Measurements from ENCODE around the gene TAGLN.

Gene TAGLN

GRCh38 chr11:117195258-117195657 is 3.9 kb upstream of the TAGLN start:
- H3K4me3 ChIP-seq (replicated peaks in 1 of 2; ENCODE audit: low read depth in 2 of 2, low read length in 2 of 2), result no peak overlapping the region
- DNase-seq (ENCODE audit: low read depth in 2 of 2), result no peak
- TF ChIP-seq, protein P1, sequence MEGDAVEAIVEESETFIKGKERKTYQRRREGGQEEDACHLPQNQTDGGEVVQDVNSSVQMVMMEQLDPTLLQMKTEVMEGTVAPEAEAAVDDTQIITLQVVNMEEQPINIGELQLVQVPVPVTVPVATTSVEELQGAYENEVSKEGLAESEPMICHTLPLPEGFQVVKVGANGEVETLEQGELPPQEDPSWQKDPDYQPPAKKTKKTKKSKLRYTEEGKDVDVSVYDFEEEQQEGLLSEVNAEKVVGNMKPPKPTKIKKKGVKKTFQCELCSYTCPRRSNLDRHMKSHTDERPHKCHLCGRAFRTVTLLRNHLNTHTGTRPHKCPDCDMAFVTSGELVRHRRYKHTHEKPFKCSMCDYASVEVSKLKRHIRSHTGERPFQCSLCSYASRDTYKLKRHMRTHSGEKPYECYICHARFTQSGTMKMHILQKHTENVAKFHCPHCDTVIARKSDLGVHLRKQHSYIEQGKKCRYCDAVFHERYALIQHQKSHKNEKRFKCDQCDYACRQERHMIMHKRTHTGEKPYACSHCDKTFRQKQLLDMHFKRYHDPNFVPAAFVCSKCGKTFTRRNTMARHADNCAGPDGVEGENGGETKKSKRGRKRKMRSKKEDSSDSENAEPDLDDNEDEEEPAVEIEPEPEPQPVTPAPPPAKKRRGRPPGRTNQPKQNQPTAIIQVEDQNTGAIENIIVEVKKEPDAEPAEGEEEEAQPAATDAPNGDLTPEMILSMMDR (IDR thresholded peaks at IDR 0.05; ENCODE audit: low read depth, low read length), result no peak

DNA sequence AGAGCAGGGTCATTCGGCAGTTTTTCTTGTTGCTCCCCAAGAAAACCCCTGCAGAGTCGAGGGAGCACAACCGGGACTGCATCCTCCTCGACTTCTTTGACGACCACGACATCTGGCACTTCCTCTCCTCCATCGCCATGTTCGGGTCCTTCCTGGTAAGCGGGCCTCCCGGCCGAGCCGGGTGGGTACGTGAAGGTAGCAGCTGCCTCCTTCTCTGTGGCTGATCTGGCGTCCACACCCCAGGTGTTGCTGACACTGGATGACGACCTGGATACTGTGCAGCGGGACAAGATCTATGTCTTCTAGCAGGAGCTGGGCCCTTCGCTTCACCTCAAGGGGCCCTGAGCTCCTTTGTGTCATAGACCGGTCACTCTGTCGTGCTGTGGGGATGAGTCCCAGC is 3.4 kb upstream of the TAGLN start:
- no peak for DNase-seq (ENCODE audit: low read depth in 2 of 2)
- TF ChIP-seq, protein P1 (IDR thresholded peaks at IDR 0.05; ENCODE audit: low read depth, low read length), result no peak
- no peak overlapping the region for H3K4me3 ChIP-seq (replicated peaks in 1 of 2; ENCODE audit: low read depth in 2 of 2, low read length in 2 of 2)

DNA sequence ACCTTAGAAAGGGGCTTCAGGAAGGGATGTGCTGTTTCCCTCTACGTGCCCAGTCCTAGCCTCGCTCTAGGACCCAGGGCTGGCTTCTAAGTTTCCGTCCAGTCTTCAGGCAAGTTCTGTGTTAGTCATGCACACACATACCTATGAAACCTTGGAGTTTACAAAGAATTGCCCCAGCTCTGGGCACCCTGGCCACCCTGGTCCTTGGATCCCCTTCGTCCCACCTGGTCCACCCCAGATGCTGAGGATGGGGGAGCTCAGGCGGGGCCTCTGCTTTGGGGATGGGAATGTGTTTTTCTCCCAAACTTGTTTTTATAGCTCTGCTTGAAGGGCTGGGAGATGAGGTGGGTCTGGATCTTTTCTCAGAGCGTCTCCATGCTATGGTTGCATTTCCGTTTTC is 2.2 kb upstream of the TAGLN start:
- no peak overlapping the region for H3K4me3 ChIP-seq (replicated peaks in 1 of 2; ENCODE audit: low read depth in 2 of 2, low read length in 2 of 2)
- TF ChIP-seq, protein P1 (IDR thresholded peaks at IDR 0.05; ENCODE audit: low read depth, low read length), result no peak
- DNase-seq (ENCODE audit: low read depth in 2 of 2), result no peak

GRCh38 chr11:117197516-117198456 is 1.4 kb upstream of the TAGLN start:
- TF ChIP-seq, protein P1 (IDR thresholded peaks at IDR 0.05; ENCODE audit: low read depth, low read length), result peak; percentile 75
- H3K4me3 ChIP-seq (replicated peaks in 1 of 2; ENCODE audit: low read depth in 2 of 2, low read length in 2 of 2), result peak overlapping the region in 1 of 2 donors; percentile 75
- peak; percentile 57 to 78 for DNase-seq (ENCODE audit: low read depth in 2 of 2)

GRCh38 chr11:117198613-117199012 is 557 bp upstream of the TAGLN start:
- peak overlapping the region; percentile 64 to 75 for H3K4me3 ChIP-seq (replicated peaks in 1 of 2; ENCODE audit: low read depth in 2 of 2, low read length in 2 of 2)
- no peak for DNase-seq (ENCODE audit: low read depth in 2 of 2)
- TF ChIP-seq, protein P1 (IDR thresholded peaks at IDR 0.05; ENCODE audit: low read depth, low read length), result no peak

DNA sequence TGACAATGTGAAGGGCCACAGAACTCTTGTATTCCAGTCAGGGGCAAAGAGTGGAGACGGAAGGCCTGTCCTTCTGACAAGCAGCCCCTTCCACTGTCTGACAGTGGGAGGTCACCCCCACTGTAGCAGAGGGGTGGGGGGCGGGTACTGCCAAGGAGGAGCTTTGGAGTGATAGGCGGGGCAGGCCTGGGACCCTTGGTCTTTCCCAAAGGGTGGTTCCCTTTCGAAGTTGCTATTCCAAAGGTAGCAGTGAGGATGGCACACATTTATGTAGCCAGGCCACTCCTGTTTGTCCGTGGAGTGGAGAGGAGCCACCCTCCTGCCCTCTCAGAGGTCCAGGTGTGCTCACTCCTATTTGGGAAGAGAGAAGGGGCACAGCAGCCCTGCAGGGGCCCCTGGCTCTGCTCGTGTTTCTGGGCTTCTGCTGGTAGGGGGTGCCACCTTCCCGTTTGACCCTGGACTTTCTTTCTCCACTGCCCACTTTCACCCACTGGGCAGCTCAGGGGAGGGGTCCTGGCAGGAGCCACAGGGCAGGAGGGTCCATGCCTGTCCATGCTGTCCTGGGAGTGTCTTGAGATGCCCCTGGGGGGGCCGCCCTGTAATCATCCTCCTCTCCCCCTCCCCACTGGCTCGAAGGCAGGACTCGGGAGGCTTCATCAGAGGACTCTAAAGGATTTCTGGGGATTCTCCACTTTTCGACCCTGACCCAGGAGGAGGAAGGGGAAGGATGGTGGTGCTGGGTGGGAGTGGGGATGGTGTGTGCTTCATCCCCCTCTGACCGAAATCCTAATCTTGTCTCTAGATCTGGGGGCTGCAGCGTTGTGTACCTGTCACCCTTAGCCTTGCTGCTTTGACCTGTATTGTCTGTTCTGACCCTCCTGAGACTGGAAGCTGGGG is 994 bp downstream of the TAGLN start:
- TF ChIP-seq, protein P1 (IDR thresholded peaks at IDR 0.05; ENCODE audit: low read depth, low read length), result no peak
- H3K4me3 ChIP-seq (replicated peaks in 1 of 2; ENCODE audit: low read depth in 2 of 2, low read length in 2 of 2), result peak overlapping the region; percentile 64 to 75
- DNase-seq (ENCODE audit: low read depth in 2 of 2), result peak in 1 of 2 donors; percentile 54

Measured in cardiac fibroblast (primary cell).